ENCODE data around the gene ZNF467.

DNA sequence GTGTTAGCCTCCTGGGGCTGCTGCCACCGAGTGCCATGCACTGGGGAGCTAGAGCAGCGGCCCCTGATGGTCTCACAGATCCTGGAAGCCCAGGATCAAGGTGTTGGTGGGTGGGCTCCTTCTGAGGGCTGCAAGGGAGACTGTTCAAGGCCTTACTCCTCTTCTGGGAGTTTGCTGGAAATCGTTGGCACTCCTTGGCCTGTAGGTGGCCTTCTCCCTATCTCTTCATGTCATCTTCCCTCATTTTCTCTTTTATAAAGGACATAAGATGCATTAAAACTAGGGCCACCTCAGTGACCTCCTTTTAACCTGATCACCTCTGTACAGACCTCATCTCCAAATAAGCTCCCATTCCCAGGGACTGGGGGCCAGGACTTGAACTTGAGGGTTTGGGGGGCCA is 37.8 kb upstream of the ZNF467 start:
- TF ChIP-seq POLR2A (IDR thresholded peaks at IDR 0.05), result no peak
- TF ChIP-seq, protein P1, sequence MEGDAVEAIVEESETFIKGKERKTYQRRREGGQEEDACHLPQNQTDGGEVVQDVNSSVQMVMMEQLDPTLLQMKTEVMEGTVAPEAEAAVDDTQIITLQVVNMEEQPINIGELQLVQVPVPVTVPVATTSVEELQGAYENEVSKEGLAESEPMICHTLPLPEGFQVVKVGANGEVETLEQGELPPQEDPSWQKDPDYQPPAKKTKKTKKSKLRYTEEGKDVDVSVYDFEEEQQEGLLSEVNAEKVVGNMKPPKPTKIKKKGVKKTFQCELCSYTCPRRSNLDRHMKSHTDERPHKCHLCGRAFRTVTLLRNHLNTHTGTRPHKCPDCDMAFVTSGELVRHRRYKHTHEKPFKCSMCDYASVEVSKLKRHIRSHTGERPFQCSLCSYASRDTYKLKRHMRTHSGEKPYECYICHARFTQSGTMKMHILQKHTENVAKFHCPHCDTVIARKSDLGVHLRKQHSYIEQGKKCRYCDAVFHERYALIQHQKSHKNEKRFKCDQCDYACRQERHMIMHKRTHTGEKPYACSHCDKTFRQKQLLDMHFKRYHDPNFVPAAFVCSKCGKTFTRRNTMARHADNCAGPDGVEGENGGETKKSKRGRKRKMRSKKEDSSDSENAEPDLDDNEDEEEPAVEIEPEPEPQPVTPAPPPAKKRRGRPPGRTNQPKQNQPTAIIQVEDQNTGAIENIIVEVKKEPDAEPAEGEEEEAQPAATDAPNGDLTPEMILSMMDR (IDR thresholded peaks at IDR 0.05), result no peak
